ENCODE measurements around the gene CBS.
"Not testable (repeated sequence)": the region's sequence is repeated elsewhere in the genome, so short reads cannot be mapped to it uniquely, and the experiment has no call there.

Gene CBS

GRCh38 chr21:43066690-43067089 lies 8.9 kb downstream of the CBS start:
- DNase-seq, result not testable (repeated sequence)

DNA sequence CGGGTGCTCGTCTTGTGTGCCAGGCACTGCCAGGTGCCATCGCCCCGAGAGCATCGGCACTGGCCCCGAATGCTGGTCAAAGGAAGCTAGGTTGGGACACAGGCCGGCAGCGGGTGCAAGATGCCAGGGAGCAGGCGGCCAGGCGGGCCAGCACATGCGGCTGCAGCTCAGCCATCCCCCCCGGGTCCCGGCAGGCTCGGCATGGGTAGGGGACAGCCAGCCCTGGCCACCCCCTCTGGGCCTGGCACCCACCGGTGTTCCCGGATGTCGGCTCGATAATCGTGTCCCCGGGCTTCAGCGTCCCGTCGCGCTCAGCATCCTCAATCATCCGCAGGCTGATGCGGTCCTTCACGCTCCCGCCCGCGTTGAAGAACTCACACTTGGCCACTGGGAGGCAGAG lies 9.6 kb downstream of the CBS start:
- not testable (repeated sequence) for DNase-seq

- not testable (repeated sequence) for DNase-seq
Measured at GRCh38 chr21:43064265-43064917, 11.2 kb downstream of the CBS start.

GRCh38 chr21:43062955-43063664 lies 12.5 kb downstream of the CBS start:
- not testable (repeated sequence) for DNase-seq

DNA sequence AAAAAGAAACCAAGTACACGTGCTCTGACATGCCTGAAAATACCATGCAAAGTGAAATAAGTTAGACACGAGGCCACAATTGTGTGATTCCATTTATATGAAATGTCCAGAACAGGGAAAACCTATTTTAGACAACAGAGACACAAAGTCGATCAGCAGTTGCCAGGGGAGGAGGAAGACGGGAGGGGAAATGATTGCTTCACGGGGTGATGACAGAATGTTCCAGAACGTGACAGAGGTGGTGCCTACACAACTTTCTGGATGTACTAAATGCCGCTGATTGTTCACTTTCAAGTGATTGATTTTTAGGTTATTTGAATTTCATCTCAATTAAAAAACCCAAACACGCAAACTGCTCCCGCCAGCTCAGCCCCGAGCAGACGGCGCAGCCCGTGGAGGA lies 22.5 kb downstream of the CBS start:
- DNase-seq, result not testable (repeated sequence)

DNA sequence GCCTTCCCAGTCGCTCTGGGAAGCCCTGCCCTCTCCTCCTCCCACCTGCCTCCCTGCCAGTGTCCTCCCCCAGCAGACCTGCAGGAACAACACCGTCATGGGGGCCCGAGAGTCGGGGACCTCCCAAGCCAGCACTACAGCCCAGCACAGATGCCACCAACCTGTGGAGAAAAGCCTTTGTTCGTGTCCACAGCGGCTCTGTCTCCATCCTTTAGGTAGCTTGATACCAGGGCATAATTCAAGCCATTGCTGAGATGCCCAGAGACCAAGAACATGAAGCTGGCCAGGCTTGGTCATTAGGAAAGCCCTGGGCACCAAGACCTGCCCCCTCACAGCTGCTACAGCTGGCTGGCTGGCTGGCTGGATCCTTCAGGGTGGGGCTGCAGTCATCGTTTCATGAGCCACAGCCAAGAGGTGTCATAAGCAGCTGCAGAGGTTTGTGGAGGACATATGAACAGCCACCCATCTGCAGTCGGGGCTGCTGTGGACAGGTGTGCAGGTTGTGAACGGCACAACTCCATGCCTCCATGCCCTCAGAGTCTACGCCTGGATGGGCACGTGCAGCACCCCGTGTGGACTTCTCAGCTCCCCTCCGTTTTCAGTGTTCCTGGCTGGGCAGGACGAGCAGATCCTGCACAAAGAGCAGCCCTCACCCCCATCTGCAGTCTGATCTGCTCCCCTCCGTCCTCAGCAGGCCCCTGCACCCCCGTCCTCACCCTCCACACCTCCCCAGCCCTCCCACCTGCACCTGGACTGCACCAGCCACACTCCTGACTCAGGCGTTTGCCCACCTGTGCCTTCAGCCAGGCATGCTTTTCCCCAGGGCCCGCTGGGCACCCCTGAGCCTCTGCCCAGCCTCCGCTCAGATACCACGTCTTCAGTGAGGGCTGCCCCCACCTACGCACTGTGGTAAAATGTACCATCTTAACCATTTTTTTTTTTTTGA lies 29.5 kb downstream of the CBS start:
- not testable (repeated sequence) for DNase-seq

- not testable (repeated sequence) for DNase-seq
Measured at GRCh38 chr21:43045165-43045875, 30.3 kb downstream of the CBS start.

DNA sequence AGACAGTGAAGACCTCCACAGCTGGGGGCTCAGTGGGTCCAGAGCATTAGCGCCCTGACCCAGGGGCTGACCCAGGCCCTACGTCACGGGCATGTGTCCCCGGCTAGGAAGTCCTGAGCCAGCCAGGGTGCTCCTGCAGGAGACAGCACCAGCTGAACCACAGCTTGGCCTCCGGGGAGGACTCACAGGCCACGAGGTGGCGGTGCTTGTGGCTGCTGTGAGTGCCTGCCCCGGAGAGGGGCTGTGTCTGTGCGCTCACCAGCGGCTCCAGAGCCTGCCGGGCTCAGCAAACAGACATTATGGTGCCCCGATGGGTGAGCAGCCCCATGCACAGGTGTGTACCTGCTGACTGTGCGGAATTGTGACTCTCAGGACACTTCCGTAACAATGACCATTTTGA lies 31.1 kb downstream of the CBS start:
- DNase-seq, result not testable (repeated sequence)

GRCh38 chr21:43043291-43043690 lies 32.3 kb downstream of the CBS start:
- not testable (repeated sequence) for DNase-seq

- not testable (repeated sequence) for DNase-seq
Measured at GRCh38 chr21:43042169-43042568, 33.5 kb downstream of the CBS start.

DNA sequence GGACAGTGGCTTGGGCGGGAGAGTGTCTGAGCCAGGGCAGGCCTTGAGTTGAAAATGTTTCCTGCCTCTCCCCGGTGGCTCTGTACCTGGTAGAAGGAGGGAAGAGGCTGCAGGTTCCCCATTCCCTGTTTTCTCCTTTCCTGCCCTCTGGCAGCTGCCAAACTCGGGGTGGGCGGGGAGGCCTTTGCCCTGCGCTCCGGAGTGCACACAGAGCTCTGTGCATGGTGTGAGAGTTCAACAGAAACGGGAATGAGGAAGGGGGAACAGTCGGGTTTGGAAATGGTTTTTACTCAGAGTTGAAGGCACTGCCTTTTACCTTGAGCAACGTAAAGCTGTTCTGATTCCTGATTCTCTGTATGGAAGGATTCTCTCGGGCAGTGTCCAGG lies 37.0 kb downstream of the CBS start:
- DNase-seq, result not testable (repeated sequence)

GRCh38 chr21:43037918-43038658 lies 37.5 kb downstream of the CBS start:
- DNase-seq, result not testable (repeated sequence)

DNA sequence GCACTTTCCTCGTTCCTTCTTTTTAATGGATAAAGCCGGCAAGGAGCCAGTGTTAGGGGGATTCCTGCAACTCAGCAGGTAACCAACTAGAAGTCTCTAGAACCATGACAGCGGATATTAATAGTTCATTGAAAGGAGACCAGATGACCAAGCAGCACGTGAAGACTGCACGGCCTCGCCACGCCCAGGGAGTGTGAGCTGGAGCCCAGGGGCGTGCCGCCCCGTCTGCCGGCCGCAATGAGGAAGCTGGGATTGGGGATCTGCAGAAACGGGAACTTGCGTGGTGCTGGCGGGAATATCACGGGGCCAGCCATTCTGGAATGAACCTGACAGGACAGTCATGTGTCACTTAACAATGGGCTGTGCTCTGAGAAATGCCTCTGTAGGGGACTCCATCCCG lies 38.7 kb downstream of the CBS start:
- not testable (repeated sequence) for DNase-seq

- no peak for DNase-seq
Measured at GRCh38 chr21:43034826-43035225, 40.8 kb downstream of the CBS start.

GRCh38 chr21:43034101-43034500 lies 41.5 kb downstream of the CBS start:
- no peak for DNase-seq

- DNase-seq, result no peak
Measured at GRCh38 chr21:43031121-43031619, 44.5 kb downstream of the CBS start.

- DNase-seq, result no peak
Measured at GRCh38 chr21:43029785-43030184, 45.9 kb downstream of the CBS start.

- no peak for DNase-seq
Measured at GRCh38 chr21:43027846-43028731, 47.5 kb downstream of the CBS start.

GRCh38 chr21:43025636-43026180 lies 49.9 kb downstream of the CBS start:
- DNase-seq, result no peak

GRCh38 chr21:43024439-43025136 lies 51.0 kb downstream of the CBS start:
- DNase-seq, result no peak
